ENCODE results near the gene LRRN2. TPM values are rescaled to one million over a fixed set of nuclear protein-coding genes. Genes with fewer than 3 reads are reported as not detected.

LRRN2 gene
- total and polyA plus RNA-seq, 2 donors (not counting 3 experiments of a cell fraction or from before 2014, with no cell fraction given), result not detected

DNA sequence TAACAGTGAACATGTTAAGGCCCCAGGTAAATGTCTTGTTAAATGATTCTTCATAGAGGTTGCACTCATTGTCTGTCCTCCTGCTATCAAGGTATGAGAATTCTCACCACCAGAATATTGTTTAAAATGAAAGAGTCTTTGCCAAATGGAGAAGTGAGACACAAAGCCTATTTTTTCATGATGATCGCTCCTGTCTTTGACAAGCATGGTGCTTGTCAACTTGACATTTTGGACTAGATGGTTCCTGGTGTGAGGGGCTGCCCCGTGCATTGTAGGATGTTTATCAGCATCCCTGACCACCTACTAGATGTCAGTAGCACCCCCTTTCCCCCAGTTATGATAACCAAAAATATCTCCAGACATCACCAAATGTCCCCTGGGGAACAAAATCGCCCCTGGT is 103.8 kb downstream of the LRRN2 start:
- Histone ChIP-seq H3K9ac (replicated peaks; ENCODE audit: extremely low read depth, insufficient read depth, low read length) (no peak overlapping the region), H3K36me3 (ENCODE audit: control insufficient read depth in 2 of 2, extremely low read depth in 1 of 2, insufficient read depth in 2 of 2, low read length in 2 of 2) (no peaks in the 10 kb centered on the region), H3K9me1 (replicated peaks; ENCODE audit: control insufficient read depth, extremely low read depth, insufficient read depth, low read length) (no peaks in the 10 kb centered on the region), H3K4me1 (ENCODE audit: control insufficient read depth, extremely low read depth, insufficient read depth, low read length) (no peaks in the 10 kb centered on the region), H3K4me2 (ENCODE audit: insufficient read depth, low read length) (no peak overlapping the region), H3K27ac (ENCODE audit: insufficient read depth, low read depth, low read length) (no peak overlapping the region), H4K20me1 (replicated peaks; ENCODE audit: control insufficient read depth, extremely low read depth, insufficient read depth, low read length) (no peaks in the 10 kb centered on the region), H3K9me3 (replicated peaks; ENCODE audit: control insufficient read depth, insufficient read depth, low read length) (no peaks in the 10 kb centered on the region), H2AFZ (ENCODE audit: low read depth, low read length) (no peak overlapping the region), H3K27me3 (ENCODE audit: control insufficient read depth in 2 of 2, insufficient read depth in 2 of 2, low read length in 2 of 2) (no peaks in the 10 kb centered on the region), H3K4me3 (replicated peaks in 1 of 3; ENCODE audit: insufficient read depth in 1 of 3, low read depth in 1 of 3, low read length in 3 of 3) (no peak overlapping the region), H3K79me2 (ENCODE audit: control insufficient read depth, insufficient read depth, low read length) (no peaks in the 10 kb centered on the region)
- intact Hi-C loops (cut with micrococcal nuclease), result no loop called here
- DNase-seq (ENCODE audit: low read depth, low spot score), result no peak
- BruUV-seq (replicated peaks), result no TSS peak
- FAIRE-seq, result no peak
- ChIA-PET CTCF (interaction anchor here (2.9 kb wide), 1 partner anchor 210 kb away, joined by 9 read pairs; no protein-coding TSS in a partner anchor), POLR2A (no interaction called here)
- dilution Hi-C loops (cut with MboI; ENCODE audit: extremely low pct_ligation_motif_present, low sequenced_read_pairs), result no loop called here
- TF ChIP-seq, protein P1, sequence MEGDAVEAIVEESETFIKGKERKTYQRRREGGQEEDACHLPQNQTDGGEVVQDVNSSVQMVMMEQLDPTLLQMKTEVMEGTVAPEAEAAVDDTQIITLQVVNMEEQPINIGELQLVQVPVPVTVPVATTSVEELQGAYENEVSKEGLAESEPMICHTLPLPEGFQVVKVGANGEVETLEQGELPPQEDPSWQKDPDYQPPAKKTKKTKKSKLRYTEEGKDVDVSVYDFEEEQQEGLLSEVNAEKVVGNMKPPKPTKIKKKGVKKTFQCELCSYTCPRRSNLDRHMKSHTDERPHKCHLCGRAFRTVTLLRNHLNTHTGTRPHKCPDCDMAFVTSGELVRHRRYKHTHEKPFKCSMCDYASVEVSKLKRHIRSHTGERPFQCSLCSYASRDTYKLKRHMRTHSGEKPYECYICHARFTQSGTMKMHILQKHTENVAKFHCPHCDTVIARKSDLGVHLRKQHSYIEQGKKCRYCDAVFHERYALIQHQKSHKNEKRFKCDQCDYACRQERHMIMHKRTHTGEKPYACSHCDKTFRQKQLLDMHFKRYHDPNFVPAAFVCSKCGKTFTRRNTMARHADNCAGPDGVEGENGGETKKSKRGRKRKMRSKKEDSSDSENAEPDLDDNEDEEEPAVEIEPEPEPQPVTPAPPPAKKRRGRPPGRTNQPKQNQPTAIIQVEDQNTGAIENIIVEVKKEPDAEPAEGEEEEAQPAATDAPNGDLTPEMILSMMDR (IDR thresholded peaks at IDR 0.05; ENCODE audit: extremely low read depth in 1 of 2, insufficient read depth in 1 of 2, low read depth in 1 of 2, low read length in 2 of 2), result no peak
- TF ChIP-seq JUN (IDR thresholded peaks at IDR 0.05; ENCODE audit: borderline replicate concordance, insufficient read depth, insufficient read length, low read depth), result no peak

DNA sequence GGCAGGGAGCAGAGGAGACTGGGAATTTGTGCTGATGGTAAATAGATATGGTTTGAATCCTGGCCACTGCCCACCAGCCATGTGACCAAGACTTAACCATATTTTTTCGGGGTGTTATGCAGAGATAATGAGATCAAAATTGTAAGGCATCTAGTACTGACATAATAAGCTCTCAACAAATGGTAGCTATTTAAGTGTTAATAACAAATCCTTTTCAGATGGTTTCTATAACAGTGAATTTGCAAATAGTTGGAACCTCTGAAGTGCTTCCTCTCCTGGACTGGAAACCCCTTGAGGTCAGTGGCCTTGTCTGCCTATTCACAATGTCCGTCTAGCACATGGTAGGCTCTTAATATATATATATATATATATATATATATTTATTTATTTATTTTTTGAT is 104.7 kb downstream of the LRRN2 start:
- no peaks in the 10 kb centered on the region for H3K27me3 ChIP-seq (ENCODE audit: control insufficient read depth in 2 of 2, insufficient read depth in 2 of 2, low read length in 2 of 2)
- intact Hi-C loops (cut with micrococcal nuclease) (no loop called here), dilution Hi-C loops (cut with MboI; ENCODE audit: extremely low pct_ligation_motif_present, low sequenced_read_pairs) (no loop called here)
- POLR2A ChIA-PET, result no interaction called here
- no peaks in the 10 kb centered on the region for H4K20me1 ChIP-seq (replicated peaks; ENCODE audit: control insufficient read depth, extremely low read depth, insufficient read depth, low read length)
- no peaks in the 10 kb centered on the region for H3K79me2 ChIP-seq (ENCODE audit: control insufficient read depth, insufficient read depth, low read length)
- no peak overlapping the region for H3K27ac ChIP-seq (ENCODE audit: insufficient read depth, low read depth, low read length)
- no peak overlapping the region for H2AFZ ChIP-seq (ENCODE audit: low read depth, low read length)
- no peaks in the 10 kb centered on the region for H3K9me1 ChIP-seq (replicated peaks; ENCODE audit: control insufficient read depth, extremely low read depth, insufficient read depth, low read length)
- BruUV-seq (replicated peaks), result no TSS peak
- CTCF ChIA-PET, result interaction anchor here (1.1 to 3.8 kb wide), 3 partner anchors 15 to 226 kb away, joined by 6 to 18 read pairs (median 9); no protein-coding TSS in a partner anchor
- H3K4me2 ChIP-seq (ENCODE audit: insufficient read depth, low read length), result no peak overlapping the region
- no peak overlapping the region for H3K4me3 ChIP-seq (replicated peaks in 1 of 3; ENCODE audit: insufficient read depth in 1 of 3, low read depth in 1 of 3, low read length in 3 of 3)
- H3K36me3 ChIP-seq (ENCODE audit: control insufficient read depth in 2 of 2, extremely low read depth in 1 of 2, insufficient read depth in 2 of 2, low read length in 2 of 2), result no peaks in the 10 kb centered on the region
- TF ChIP-seq POLR2A (IDR thresholded peaks at IDR 0.05; ENCODE audit: low read depth, low read length) (no peak), GATA2 (IDR thresholded peaks at IDR 0.05; ENCODE audit: insufficient read depth, insufficient read length, low read depth, low read length) (no peak), EZH2 (IDR thresholded peaks at IDR 0.05; ENCODE audit: borderline replicate concordance, low read depth, low read length, severe bottlenecking) (no peak), JUN (IDR thresholded peaks at IDR 0.05; ENCODE audit: borderline replicate concordance, insufficient read depth, insufficient read length, low read depth) (no peak), FOS (IDR thresholded peaks at IDR 0.05; ENCODE audit: borderline replicate concordance, insufficient read depth, low read length) (no peak), MYC (IDR thresholded peaks at IDR 0.05; ENCODE audit: low read depth, low read length) (no peak), POLR2AphosphoS5 (IDR thresholded peaks at IDR 0.05; ENCODE audit: insufficient read depth, low read depth, low read length) (no peak)
- TF ChIP-seq, protein P1 (IDR thresholded peaks at IDR 0.05; ENCODE audit: extremely low read depth in 1 of 2, insufficient read depth in 1 of 2, low read depth in 1 of 2, low read length in 2 of 2), result no peak
- TF ChIP-seq, protein P2, sequence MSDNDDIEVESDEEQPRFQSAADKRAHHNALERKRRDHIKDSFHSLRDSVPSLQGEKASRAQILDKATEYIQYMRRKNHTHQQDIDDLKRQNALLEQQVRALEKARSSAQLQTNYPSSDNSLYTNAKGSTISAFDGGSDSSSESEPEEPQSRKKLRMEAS (IDR thresholded peaks at IDR 0.05; ENCODE audit: insufficient read depth, insufficient read length), result no peak
- FAIRE-seq (no peak), DNase-seq (ENCODE audit: low read depth, low spot score) (no peak)
- H3K9me3 ChIP-seq (replicated peaks; ENCODE audit: control insufficient read depth, insufficient read depth, low read length), result no peaks in the 10 kb centered on the region
- no peak overlapping the region for H3K9ac ChIP-seq (replicated peaks; ENCODE audit: extremely low read depth, insufficient read depth, low read length)
- no peaks in the 10 kb centered on the region for H3K4me1 ChIP-seq (ENCODE audit: control insufficient read depth, extremely low read depth, insufficient read depth, low read length)
